ENCODE data around the gene CEP170. TPM values are rescaled to one million over a fixed set of nuclear protein-coding genes. Genes with fewer than 3 reads are reported as not detected.

The CEP170 gene
- 47.3 and 49.9 TPM in 2 replicates for total RNA-seq

DNA sequence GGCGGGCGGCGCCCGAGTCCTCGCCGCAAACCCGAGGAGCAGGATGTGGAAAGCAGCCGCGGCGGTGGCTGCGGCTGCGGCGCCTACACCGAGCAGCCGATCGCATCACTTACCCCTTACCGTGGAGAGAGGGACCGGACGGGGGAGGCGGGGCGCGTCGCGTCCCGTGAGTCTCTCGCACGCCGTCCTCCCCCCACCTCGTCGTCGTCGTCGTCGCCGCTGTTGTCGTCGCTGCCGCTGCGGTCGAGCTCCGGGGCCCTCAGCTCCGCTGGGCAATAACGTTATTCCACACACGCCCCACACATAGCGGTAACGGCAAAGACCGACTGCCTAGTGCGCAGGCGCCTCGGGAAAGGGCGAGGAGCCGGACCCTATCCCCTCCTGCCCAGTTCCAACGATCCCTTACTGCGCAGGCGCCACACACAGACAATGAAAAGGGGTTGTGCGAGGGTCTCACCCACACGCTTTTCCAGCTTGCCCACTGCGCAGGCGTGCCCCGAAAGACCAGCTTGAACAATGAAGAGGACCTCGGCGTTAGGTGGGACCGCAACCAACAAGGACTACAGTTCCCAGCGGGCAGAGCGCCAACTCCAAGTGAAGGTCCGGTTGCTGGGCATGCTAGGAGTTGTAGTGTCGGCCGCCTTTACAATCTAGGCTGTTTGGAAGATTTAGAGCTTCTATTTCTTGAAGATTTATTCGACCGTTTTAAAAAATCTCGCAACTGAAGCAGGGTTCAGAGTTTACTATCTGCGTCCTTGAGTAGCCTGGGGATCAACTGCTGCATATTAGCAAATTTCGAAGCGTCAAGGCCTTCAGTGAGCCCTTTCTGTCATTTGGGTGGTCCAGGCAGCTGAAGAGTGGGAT, at the start of gene CEP170:
TSS of gene CEP170 (minus strand) at position 355 of the 864 bp plus-strand sequence. CDS start 30,001 bp downstream, outside the sequence.

DNA sequence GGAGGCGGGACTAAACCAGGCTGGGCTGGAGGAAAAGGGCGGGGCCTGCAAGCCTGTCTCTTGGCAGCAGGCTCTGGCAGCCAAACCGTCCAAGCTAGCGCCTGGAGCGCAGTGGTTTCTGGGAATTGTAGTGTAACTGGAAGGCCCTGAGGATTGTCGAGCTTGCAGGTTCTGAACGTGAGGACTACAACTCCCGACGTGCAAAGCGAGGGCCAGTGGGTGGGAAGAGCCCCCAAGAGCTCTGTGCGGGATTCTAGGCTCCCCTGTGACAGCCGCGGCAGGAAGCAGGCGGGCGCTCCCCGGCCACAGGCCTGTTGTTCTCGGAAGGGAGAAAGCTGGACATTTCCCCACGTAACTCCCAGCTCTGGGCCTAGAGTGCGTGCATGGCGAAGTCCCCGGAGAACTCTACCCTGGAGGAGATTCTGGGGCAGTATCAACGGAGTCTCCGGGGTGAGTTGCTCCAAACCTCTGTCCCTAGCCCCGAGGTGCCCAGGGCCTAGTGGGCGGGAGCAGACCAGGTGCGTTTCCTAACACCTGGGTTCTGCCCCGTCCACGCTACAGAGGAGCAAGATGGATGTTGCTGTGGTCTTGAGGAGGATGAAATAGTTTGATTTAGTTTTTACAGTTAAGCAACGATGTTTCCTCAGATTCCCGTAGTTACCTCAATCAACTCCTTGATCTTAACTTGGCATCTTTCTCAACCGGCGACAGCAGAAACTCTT, 871 bp upstream of the CEP170 start, which contains the start of gene SDCCAG8:
TSS of gene SDCCAG8 (plus strand) at position 251 of the 722 bp plus-strand sequence. CDS start at position 384, 133 bp downstream.

Small RNA genes within 50 kb of the gene (small RNA-seq; reads per million reads assigned to genes)
- not detected for gene RNU6-747P

Other genes starting within 250 kb of the CEP170 start
- gene SDCCAG8, start 760 bp upstream of the CEP170 start, total RNA-seq = 30.5 and 47.1 TPM in 2 replicates

All from placental epithelial cell (primary cell).